Suppressor macrophage treated with lipopolysaccharide for 1 hour (primary cell): ENCODE measurements around the gene MCTS1.
A peak's percentile ranks its signal among the peaks of the same experiment; 100 is the strongest.
"Not testable (repeated sequence)": the region's sequence is repeated elsewhere in the genome, so short reads cannot be mapped to it uniquely, and the experiment has no call there.

Experiments used
- DNase-seq, 3 donors: peaks; one replicate each; pipeline ENCODE4 v3.0.0-alpha.2; 2020 to 2022

MCTS1 gene, protein sequence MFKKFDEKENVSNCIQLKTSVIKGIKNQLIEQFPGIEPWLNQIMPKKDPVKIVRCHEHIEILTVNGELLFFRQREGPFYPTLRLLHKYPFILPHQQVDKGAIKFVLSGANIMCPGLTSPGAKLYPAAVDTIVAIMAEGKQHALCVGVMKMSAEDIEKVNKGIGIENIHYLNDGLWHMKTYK

GRCh38 chrX:120603707-120604360, at the start of gene MCTS1:
TSS of gene MCTS1 (plus strand) at chrX:120604101. CDS start at chrX:120604237, 136 bp downstream.
- DNase-seq, result peak; percentile 77 to 82 (median 78)

- DNase-seq, result no peak
These were observed 47.6 kb upstream of the MCTS1 start for GRCh38 chrX:120556251-120556650.

DNA sequence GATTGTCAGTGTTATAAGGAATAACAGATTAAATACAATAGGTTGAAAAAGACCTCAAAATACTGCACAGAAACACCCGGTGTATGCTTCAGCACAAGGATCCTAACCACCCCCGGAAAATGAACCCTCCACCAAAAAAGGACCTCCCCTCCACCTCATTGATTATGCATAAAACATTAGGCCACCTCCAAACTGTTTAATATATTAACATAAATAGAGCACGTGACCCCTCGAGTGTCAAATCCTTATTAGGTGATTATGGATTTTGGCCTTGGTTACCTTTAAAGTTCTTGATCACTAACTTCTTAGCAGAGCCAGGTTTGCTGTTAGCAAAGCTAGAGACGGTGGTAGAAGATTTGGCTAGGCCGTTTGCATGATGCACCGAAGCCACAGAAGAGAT, 44.1 kb upstream of the MCTS1 start:
- DNase-seq, result no peak

DNA sequence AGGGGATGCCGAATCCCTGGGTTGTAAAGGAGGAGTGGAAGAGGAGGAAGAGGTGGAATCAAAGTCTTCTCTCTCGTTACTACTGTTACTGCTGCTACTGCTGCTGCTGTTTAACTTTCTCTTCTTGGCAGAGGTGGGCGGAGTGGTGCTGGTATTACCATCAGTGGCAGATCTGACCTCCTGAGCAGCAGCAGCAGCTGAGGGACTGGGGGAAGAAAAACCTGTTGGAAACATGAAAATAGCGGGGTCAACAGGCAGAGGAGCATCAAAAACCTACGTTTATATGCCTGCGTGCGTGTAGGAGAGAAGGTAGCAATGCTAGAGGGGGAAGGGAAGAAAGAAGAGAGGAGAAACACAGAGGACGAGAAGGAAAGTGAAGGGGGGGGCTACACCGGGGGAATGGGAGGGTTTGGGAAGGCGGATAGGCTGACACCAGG, 43.5 kb upstream of the MCTS1 start:
- peak in 2 of 3 donors; percentile 27 to 41 for DNase-seq

DNA sequence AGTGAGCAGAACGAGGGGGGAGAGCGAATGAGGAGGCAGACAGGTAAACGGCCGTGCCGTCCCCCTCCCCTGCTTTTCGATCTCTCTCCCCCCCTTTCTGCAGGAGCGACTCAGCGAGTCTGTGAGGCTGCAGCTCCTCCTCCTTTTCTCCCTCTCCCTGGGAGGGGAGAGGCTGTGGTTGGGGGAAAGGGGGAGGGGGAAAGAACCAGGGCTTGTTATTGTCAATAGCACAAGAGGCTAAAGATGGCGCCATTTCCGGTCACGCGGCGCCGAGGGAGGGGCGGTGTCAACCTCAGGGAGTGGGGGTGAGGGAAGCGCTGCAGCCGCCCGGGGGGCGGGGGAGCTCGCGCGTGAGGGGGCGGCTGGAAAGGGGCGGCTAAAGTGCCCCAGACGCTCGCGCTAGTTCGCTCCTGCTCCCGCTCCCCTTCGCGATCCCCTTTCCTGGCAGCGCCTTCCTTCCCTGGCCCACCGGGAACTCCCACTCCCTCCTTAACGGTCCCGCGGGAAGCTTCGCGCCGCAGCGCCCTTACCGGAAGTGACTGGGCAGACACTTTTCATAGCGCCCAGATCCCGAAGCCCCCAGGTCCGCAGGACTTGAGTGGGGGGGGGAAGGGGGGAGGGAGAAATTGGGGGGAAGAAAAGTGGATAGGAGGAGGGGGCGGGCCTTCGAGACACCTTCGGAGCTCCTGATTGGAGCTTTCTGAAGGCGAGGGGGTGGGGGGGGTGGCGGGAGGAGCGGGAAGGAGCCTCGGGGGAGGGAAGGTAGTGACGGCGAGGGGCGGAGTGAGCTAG, 42.9 kb upstream of the MCTS1 start, which contains the start of gene CUL4B:
Gene CUL4B, minus strand, starts transcription at position 121 of the 792 bp plus-strand sequence. CDS start 324 bp downstream, outside the sequence.
- peak; percentile 88 to 94 (median 92) for DNase-seq

DNA sequence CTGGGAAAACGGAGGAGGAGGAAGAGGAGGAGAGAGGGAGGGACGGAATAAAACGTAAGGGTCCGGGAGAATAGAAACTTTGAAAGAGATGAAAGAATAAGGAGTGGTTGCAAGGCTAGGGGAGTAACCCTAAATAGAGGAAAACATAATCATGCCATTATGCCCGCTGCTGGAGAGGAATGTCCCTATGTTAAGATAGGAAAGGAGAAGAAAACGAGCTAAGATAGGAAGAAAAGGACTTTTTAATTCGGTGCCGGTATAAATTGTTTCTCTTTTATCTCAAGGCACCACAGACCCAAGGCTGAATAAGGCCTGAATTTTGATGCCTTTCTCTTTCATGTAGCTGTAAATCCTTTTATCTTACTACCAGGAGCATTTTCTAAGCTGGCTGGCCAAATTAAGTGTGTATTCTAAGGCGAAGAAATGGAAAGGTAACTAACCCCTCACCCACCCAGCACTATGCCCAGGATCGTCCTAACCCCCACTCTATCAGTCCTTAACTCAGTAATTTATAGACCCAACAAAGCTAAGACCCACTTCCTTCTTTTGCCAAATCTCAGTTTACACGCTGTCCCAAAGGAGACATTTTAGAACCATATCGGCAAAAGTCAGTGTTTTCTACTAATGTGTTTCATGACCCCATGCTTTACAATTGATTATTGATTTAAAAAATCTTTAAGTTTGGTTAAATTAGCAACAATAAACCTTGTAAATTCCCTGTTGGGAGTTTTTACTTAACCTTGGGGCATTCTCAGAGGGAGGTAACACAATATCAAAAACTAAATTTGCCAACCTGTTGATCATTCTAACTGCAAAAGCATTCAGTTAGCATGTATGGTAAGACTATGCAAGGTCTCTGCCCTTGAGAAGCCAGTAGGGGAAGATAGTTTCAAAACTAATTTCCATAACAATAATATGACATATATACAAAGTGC, 42.0 kb upstream of the MCTS1 start:
- peak in 1 of 3 donors; percentile 87 for DNase-seq

GRCh38 chrX:120562569-120562926, 41.4 kb upstream of the MCTS1 start:
- DNase-seq, result no peak

DNA sequence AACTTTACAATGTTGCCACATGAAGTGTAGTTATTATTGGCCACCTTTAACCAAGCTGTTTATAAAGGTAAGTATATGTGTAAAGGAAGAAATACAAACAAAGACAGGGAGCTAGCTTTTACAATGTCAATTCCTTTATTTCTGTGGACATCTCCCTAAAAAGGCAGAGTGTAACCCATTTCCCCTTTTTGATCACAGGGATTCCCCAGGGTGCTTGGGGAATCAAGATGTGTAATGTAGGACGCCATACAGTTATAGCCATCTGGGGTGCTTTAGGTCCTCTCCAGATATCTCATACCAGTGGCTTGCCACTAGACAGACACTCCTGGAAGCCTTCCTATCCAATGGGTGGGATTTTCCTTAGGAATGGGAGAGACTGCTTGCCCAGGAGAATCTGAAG, 39.0 kb upstream of the MCTS1 start:
- DNase-seq, result peak; percentile 49 to 66 (median 60)

GRCh38 chrX:120566817-120567216, 37.1 kb upstream of the MCTS1 start:
- no peak for DNase-seq

DNA sequence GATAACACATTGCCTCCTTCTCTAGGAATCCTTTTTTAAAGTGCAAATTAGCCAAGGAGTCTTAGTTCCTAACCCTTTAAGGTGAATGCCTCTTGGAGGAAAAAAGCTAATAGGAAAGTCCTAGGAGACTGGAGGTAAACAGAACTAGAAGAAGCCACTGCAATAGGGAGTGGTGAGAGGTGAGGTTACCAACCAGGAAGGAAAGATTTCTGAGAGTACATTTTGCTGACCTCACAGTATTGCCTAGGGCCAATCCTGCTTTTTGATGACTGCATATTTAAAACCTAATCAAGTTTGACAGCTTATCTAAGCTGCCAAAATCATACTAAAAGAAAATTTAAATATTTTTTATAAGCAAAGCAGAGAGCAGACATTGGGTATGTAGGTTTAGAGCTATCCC, 35.9 kb upstream of the MCTS1 start:
- no peak for DNase-seq

GRCh38 chrX:120568609-120569008, 35.3 kb upstream of the MCTS1 start:
- DNase-seq, result no peak

GRCh38 chrX:120570011-120570600, 33.8 kb upstream of the MCTS1 start:
- DNase-seq, result no peak

DNA sequence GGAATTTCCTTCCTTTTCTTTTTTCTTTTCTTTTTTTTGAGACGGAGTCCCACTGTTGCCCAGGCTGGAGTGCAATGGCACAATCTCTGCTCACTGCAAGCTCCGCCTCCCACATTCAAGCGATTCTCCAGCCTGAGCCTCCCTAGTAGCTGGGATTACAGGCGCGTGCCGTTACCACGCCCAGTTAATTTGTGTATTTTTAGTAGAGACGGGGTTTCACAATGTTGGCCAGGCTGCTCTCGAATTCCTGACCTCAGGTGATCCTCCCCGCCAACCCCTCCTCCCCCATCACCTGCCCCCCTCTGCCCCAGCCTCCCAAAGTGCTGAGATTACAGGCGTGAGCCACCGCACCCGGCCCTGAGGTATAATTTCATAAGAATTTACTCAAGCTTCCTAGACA, 30.1 kb upstream of the MCTS1 start:
- DNase-seq, result not testable (repeated sequence)

GRCh38 chrX:120575379-120576114, 28.4 kb upstream of the MCTS1 start:
- DNase-seq, result no peak

DNA sequence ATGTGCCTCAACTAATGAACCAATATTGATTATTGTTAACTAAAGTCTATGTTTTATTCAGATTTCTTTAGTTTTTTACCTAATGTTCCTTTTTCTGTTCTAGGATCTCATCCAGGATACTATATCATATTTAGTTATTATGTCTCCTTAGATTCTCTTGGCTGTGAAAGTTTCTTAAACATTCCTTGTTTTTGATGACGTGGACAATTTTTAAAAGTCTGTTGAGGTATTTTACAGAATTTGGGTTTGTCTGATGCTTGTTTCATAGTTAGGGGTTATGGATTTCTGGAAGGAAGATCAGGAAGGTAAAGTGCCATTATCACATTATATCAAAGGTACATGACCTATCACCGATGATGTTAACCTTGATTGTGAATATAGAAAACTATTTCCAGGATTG, 18.2 kb upstream of the MCTS1 start:
- no peak for DNase-seq

DNA sequence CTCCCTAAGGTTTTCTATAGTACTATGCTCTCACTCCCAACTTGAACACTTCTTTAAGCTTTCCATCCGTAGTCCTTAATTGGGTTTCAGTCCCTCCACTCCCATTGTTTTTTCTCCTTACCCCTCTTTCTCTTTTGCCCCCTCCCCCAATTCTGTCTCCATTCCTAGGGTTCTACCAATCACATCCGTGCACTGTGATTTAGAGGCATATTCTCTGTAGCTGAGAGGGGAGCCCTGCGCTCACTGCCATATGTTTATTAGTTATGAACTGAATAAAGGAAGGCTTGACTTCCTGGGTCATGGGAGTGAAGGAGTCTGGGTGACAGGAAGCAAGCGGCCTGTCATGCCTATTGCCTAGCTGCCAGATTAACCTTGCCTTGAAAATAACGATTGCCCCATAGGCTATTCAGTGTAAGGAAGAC, 471 bp downstream of the MCTS1 start:
- DNase-seq, result peak; percentile 41 to 58 (median 43)

DNA sequence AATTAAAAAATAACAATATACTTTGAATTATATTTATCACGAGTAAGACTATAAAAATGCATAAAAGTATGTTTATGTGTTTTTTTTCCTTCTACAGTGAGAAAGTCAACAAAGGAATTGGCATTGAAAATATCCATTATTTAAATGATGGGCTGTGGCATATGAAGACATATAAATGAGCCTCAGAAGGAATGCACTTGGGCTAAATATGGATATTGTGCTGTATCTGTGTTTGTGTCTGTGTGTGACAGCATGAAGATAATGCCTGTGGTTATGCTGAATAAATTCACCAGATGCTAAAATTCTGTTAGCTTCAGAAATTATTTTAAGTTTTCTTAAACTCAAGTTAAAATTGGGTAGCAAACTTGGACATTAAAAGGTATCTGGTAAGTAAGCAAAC, 8.2 kb downstream of the MCTS1 start:
- no peak for DNase-seq

DNA sequence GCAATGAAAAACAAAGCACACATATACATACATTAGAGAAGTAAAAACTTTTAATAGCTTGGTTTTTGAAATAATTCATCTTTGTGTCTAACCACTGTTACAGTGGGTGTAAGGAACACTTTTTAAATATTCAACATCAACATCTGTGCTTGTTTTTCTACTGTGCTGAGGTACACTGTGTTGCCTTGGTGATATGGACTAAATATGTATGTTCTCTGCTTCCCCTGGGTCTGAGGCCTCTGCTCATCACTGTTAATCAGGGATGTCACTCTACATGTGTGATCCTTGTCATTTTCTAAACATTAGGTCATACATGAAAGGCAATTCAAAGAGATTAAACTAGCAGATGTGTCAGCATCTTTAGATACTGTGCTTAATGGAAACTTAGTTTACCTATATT, 10.9 kb downstream of the MCTS1 start:
- no peak for DNase-seq

- no peak for DNase-seq
These were observed 14.2 kb downstream of the MCTS1 start for GRCh38 chrX:120617996-120618630.

DNA sequence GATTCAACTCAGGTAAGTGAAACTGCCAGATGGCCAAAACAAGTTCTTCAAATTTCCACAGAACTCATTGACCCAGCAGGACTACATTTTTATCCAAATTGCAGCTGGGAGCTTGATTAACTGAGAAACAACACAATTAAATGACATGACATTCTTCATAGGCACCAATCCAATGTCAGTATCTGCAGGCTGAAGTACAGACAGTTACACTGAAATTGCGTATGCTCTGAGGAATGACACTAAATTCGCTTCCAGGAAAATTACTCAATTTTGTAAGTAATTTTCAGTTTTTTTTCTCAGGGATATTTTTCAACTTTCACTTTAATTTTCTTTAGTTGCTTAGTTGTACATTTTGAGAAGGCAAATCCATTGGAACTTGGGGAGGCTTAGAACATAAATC, 21.5 kb downstream of the MCTS1 start:
- DNase-seq, result no peak
